ENCODE results near the gene TPPP. TPM values are rescaled to one million over a fixed set of nuclear protein-coding genes. Genes with fewer than 3 reads are reported as not detected.

TPPP gene
- total and polyA plus RNA-seq, 12 donors, result 0.39 to 9.1 (median 2.0) TPM

GRCh38 chr5:618450-618849, 74.7 kb downstream of the TPPP start:
- H3K4me3 ChIP-seq, result no peak overlapping the region
- H3K27ac ChIP-seq, result no peak overlapping the region
- DNase-seq, result no peak
- TF ChIP-seq POLR2A (IDR thresholded peaks at IDR 0.05) (no peak), CTCF (IDR thresholded peaks at IDR 0.05) (no peak)
- H3K4me1 ChIP-seq (replicated peaks in 1 of 2), result no peaks in the 10 kb centered on the region
- no peaks in the 10 kb centered on the region for H3K9me3 ChIP-seq (replicated peaks in 1 of 3)
- intact Hi-C loops (cut with DNase I), result no loop called here
- WGBS, 4 donors, result 91 to 97% (median 96%) methylated on average over 5 of the region's 5 CpGs
- no peaks in the 10 kb centered on the region for H3K27me3 ChIP-seq
- H3K36me3 ChIP-seq (replicated peaks in 1 of 2), result peaks cover 0 to 15% of the 10 kb centered on the region in 2 donors

GRCh38 chr5:617896-618295, 75.3 kb downstream of the TPPP start:
- WGBS, 4 donors, result 94 to 98% (median 96%) methylated on average over 12 of the region's 12 CpGs
- no peaks in the 10 kb centered on the region for H3K27me3 ChIP-seq
- TF ChIP-seq CTCF (IDR thresholded peaks at IDR 0.05) (no peak), POLR2A (IDR thresholded peaks at IDR 0.05) (no peak)
- intact Hi-C loops (cut with DNase I), result no loop called here
- no peak overlapping the region for H3K4me3 ChIP-seq
- H3K9me3 ChIP-seq (replicated peaks in 1 of 3), result no peaks in the 10 kb centered on the region
- H3K36me3 ChIP-seq (replicated peaks in 1 of 2), result peaks cover 0 to 15% of the 10 kb centered on the region in 2 donors
- no peak for DNase-seq
- H3K4me1 ChIP-seq (replicated peaks in 1 of 2), result peaks cover 2% of the 10 kb centered on the region in 2 donors
- no peak overlapping the region for H3K27ac ChIP-seq

- TF ChIP-seq CTCF (IDR thresholded peaks at IDR 0.05) (no peak), POLR2A (IDR thresholded peaks at IDR 0.05) (no peak)
- H3K27ac ChIP-seq, result no peak overlapping the region
- no peak overlapping the region for H3K4me3 ChIP-seq
- intact Hi-C loops (cut with DNase I), result no loop called here
- H3K4me1 ChIP-seq (replicated peaks in 1 of 2), result peaks cover 6% of the 10 kb centered on the region in 2 donors
- DNase-seq, result no peak
- no peaks in the 10 kb centered on the region for H3K9me3 ChIP-seq (replicated peaks in 1 of 3)
- H3K36me3 ChIP-seq (replicated peaks in 1 of 2), result peaks cover 0 to 15% of the 10 kb centered on the region in 2 donors
- 71 to 86% (median 85%) methylated on average over 13 of the region's 13 CpGs for WGBS, 4 donors
- no peaks in the 10 kb centered on the region for H3K27me3 ChIP-seq
These were observed 76.6 kb downstream of the TPPP start for GRCh38 chr5:616484-617039.

GRCh38 chr5:612498-613424, 80.4 kb downstream of the TPPP start:
- Histone ChIP-seq H3K27me3 (no peaks in the 10 kb centered on the region), H3K9me3 (replicated peaks in 1 of 3) (no peaks in the 10 kb centered on the region), H3K4me1 (replicated peaks in 1 of 2) (peaks cover 6% of the 10 kb centered on the region in 2 donors), H3K36me3 (replicated peaks in 1 of 2) (no peaks in the 10 kb centered on the region), H3K4me3 (peak overlapping the region in 3 of 4 donors; percentile 48 to 97 (median 79)), H3K27ac (peak overlapping the region in 2 of 5 donors; percentile 8 to 50)
- intact Hi-C loops (cut with DNase I), result no loop called here
- DNase-seq, result peak in 3 of 7 donors; percentile 15 to 51 (median 26)
- 11 to 27% (median 22%) methylated on average over 21 to 49 of the region's 49 CpGs for WGBS, 4 donors
- TF ChIP-seq CTCF (IDR thresholded peaks at IDR 0.05), result no peak
- TF ChIP-seq POLR2A (IDR thresholded peaks at IDR 0.05), result no peak
